Retina (tissue), 1 donor: ENCODE measurements around the gene RAC2.
"Not testable (repeated sequence)": the region's sequence is repeated elsewhere in the genome, so short reads cannot be mapped to it uniquely, and the experiment has no call there.

Source experiments
- DNase-seq: peaks from one replicate; pipeline ENCODE4 v3.0.0-alpha.2; 2016

Gene RAC2

DNA sequence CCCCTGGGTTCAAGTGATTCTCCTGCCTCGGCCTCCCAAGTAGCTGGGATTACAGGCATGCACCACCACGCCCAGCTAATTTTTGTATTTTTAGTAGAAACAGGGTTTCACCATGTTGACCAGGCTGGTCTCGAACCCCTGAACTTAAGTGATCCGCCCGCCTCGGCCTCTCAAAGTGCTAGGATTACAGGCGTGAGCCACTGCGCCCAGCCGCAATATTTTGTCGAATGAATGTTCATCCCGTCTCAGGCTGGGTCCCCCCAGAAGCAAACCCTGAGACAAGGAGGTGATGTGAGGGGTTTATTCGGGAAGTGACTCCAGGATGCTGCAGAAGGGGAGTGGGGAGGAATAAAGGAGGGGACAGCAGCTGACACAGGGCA, 10.7 kb downstream of the RAC2 start:
- not testable (repeated sequence) for DNase-seq

DNA sequence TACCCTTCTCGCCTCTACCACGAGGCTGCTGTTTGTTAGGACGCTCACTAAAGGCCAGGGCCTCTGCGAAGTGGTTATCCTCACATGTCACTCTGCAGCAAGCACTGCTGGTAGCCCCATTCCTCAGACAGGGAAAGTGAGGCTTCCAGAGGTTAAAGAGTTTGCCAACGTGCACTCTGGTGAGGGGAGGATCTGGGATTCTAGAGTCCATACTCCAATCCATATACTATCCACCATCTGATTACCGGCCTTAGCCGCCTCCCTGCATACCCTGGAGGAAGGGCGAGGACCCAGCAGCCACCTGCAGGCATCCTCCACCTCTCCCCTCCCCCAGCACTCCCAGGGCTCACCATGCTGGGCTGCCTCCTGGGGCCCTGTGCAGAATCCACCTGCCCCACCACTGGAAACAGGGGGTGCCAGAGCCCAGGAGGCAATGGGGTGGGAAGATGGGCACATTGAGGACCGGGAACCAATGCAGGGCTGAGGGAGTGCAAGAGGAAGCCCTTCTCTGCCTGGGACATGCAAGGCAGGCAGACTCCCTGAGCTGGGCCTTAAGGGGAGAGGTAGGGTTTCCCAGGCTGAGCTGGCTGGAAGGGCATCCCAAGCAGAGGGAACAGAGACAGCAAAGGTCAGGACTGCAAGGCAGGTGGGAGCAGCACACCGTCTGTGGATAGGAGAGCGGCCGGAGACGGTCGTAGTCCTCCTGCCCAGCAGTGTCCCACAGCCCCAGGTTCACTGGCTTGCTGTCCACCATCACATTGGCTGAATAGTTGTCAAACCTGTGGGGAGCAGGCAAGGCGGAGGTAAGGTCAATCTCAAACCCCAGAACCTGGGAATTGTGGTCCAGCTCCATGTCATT, 11.7 kb downstream of the RAC2 start:
- DNase-seq, result no peak

DNA sequence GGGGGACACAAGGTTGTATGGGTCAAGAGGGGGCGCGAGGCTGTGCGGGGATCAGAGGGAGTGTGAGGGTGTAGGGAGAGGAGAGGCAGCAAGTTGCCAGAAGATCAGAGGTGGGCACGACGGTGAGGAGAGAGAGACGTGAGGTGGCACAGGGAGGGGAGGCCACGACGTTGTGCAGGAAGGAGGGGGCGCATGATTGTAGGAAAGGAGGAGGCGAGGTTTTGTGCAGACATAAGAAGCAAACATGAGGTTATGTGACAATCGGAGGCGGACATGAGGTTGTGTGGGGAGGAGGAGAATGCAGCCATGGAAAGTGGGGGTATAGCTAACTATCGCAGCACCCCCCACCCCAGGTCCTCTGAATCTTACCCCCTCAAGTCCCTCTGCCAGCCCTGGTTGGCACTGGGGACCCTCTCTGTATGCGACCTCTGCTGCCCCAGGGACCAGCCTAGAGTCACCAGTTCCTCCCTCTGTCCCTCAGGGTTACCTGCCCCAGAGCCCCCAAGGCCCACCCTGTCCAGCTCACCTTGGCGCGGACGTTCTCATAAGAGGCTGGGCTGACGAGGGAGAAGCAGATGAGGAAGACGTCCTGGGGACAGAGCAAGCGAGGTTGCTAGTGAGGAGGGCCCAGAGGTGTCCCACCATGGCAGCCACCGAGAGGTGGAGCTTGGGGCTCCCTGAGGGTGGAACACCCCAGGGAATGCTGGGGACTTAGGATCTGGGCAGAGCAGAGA, 12.5 kb downstream of the RAC2 start:
- DNase-seq, result no peak

DNA sequence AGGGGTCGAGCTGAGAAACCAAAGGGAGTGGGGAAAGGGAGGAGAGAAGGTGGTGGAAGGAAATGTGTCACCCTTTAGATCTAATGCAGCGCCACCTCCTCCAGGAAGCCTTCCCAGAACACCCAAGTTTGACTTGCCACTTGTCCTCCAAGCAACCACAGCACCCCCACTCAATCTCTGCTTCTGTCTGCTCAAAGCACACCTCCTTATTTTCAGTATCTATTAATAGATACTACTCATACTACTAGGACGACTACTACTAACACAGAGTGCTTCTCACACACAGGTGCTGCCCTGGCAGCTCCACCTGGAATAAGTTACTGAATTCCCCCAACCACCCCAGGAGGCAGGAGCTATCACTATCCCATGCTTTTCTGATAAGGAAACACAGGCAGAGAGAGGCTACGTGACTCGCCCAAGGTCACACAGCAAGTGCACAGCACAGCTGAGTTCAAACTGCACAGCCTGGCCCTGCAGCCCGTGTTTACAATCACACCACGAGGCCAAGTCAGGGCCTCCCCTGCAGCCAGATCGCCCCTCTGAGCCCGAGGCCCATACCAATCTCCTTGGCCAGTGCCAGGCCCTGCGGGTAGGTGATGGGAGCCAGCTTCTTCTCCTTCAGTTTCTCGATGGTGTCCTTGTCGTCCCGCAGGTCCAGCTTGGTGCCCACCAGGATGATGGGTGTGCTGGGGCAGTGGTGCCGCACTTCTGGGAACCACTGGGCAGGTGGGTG, 13.2 kb downstream of the RAC2 start:
- DNase-seq, result no peak

DNA sequence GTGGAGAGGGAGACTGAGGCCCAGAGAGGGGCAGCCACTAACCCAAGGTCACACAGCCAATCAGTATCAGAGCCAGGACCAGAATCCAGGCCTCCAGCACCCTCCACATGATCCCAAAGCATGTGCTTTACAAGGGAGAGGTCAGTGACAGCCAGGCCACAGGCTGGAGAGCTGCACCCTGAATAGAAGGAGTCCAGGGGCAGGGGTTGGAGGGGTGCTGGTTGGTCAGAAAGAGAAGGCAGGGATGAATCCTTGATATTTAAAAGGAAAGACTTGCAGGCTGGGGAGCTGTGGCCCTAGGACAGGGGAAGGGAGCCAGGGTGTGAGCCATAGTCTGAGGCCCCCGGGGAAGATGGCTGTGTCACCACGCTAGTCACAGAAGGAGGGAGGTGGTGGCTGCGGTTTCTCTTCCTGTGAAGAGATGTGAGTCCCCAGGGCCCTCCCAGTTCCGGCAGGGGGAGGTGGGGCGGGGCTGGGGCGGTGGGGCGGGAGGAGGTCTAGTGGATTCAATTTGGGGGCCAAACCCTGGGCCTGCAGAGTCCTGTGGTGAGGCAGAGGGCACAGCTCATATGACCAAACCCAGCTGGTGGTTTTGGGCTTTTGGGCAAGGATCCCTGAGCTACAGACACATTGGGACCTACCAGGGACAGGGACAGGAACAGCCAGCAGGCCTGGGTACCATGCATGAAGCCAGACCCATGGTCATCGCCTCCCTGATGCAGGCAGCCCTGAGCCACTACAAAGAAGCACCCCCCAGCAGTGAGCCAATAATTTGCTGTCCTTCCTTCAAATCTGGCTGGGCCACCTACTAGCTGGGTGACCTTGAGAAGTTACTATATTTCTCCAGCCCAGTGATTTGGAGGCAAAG, 14.0 kb downstream of the RAC2 start:
- no peak for DNase-seq

- no peak for DNase-seq
Observed at GRCh38 chr22:37229012-37229804, 14.9 kb downstream of the RAC2 start.

DNA sequence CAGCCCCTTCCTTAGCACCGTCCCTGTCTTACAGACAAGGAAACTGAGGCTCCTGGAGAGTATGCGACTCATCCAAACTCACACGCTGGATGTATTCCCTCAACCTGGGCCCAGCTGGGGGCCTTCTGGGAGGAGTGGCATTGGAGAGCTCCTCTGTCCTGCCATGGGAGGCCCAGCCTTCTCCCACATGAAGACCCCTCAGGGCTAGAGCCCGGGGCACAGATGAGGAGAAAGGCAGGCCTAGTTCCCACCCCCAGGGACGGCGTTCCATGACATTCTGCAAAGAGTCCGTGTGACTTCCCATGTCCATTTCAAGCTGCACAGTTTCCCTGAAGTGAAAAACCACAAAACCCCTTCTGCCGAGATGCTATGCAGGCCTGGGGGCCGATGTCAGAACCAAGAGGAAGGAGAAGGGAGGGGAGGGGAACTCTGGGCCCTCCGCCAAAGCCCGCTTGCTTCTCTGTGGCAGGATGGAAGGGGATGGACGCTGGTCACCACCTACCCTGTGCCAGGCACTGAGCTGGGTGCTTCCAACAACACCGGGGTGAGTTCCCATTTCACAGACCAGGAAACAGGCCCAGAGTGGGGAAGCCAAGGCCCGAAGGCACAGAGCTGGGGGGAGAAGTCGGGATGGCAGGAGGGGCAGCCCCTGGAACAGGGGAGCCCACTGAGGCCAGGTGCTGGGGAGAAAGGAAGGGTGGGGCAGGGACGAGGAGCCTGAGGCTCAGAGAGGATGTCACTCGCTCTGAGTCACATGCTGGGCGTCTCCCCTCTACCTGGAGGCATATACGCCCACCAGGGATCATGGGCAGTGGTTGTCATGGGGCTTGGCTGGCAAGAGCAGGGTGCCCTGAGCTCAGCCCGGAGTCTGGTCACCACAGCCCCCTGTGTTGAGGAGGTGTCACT, 15.7 kb downstream of the RAC2 start:
- DNase-seq, result no peak

GRCh38 chr22:37226514-37226913, 17.6 kb downstream of the RAC2 start:
- DNase-seq, result no peak

DNA sequence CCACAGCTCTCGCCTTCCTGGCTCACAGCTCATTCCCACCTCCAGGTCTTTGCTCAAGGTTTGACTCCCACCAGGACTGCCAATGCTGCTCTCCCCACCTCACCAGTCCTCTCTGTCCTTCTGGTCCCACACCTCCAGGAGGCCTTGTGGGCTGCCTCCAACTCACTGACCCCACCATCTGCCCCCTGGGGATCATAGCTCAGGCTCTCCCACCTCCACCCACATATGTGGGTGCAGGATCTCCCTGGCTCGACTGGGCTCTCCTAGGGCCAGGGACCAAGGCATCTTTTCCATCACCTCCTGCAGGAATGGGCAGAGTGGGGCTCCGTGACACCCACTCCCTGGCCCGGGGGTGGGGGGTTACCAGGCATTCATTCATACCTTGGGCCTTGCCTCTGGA, 18.0 kb downstream of the RAC2 start:
- no peak for DNase-seq

GRCh38 chr22:37225481-37225880, 18.6 kb downstream of the RAC2 start:
- DNase-seq, result no peak

DNA sequence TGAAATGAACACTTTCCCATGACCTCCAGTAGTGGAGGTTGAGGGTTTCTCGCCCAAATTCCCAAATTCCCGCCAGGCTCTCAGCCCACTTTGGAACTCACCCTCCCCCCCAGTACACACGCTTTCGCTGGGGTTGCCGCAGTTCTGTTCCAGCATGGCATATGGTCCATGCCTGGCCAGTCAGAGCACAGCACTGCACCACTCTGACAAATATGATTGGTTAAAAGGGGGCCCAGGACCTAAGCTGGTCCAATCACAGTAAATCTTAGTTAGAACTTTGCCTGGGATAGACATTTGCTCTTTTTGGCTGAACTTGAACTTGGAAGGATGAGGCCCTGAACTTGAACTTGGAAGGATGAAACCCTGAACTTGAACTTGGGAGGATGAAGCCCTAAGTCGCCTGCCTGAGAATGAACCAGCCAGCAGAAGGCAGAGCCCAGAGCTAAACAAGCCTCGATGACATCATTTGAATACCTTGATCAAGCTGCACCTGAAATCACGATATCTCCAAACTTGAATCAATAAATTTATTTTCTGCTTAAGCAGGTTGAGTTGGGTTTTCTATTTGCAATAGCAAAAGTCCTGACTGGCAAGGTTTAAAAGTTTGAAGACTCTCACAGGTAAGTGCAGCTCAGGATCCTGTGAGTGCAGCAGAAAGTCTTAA, 19.2 kb downstream of the RAC2 start:
- no peak for DNase-seq

DNA sequence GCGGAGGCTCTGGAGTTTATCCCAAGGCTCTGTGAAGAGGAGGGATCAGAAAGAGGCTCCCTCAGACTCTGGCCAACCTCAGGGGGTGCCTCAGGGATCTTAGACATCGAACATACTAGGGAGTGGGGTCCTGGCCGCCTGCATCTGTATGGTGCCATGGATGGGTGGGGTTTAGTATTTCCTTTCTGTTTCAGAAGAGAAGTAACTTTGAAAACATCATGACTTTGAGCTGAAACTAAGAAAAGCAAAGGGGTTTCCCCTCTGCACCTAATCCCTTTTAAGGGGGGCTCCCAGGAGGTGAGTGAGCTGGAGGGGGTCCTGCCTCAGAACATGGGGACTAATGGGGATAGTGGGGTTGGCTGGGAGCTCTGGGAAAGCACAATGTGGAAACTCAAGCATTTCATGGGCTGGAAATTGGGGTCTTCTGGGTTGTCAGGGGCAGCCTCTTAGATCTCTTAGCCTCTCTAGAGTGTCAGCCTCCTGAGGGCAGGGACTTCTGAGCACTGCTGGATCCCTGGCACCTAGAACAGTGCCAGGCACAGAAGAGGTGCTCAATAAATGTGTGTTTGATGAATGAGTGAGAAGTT, 20.0 kb downstream of the RAC2 start:
- DNase-seq, result no peak

DNA sequence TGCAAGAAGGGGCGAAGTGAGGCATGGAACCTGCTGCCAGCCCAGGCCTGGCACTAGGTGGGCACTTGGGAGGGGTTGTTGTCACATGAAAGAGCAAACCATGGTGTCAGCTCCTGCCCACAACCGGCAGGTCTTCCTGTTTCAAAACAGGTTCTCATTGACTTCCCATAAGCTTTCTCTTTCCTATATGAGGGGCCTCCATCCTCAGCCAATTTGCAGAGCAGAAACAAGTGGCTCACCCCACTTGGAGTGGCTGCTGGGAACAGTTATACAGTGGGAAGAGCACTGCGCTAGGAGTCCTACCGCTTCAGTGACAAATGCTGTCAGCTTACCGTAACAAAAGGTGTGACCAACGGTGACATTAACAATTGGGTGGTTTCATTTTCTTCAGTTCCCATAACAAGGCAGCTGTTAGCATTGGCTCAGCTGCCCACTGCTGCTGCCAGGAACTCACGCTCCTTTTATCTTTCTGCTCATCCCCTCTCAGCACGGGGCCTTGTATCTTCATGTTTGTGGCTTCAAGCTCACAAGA, 21.6 kb downstream of the RAC2 start:
- no peak for DNase-seq

DNA sequence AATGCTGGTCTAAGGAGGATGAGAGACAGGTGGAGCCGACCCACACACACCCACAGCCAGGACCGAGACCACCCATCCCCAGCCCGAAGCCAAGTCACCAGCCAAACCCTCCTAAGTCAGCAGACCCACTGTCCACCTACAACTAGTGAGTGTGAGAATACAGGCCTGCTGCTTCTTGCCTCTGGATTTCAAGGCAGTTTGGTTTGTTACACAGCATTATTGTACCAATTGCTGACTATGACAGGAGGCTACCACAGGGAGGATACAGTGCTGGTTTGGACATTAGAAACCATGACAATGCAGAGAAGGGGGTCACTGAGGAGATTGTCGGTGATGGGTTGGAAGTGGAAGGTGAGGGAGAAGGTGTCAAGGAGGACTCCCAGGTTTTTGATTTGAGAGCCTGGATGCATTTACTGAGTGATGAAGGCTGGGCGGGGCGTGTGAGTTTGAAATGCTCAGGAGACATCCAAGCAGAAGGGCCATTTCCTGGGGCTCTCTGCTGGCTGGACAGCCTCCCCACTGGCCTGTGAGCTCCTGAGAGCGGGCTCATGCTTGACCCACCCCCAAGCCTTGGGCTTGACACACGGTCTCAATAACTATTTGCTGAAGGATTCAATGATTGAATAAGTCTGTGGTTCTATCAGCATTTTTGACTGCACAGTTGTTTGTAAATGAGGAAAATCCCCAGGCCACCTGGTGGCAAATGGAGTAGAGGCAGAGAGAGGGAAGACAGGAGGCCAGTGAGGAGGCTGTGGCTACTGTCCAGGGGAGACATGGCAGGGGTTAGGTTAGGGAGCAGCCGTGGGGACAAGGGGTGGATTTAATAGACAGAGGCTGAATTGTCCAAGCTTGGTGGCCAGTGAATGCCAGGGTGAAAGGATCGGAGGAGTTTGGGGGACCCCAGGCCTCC, 22.4 kb downstream of the RAC2 start:
- DNase-seq, result no peak

GRCh38 chr22:37220543-37220981, 23.5 kb downstream of the RAC2 start:
- DNase-seq, result no peak

DNA sequence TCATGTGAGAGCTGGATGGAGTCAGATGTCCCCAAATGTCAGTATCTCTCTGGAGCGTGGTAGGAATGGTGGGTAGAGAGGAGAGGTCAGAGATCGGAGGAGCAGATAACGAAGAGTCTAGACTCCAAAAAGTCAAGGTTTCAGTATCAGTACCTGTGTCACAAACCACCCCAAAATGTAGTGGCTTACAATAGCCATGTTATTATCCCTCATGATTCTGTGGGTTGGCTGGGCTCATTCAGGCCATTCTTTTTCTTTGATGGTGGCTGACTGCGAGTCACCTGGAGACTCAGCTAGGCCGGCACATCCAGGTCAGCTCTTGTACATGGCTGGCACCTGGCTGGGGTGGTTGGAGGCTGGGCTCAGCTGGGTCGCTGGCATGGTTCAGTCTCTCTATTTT, 24.5 kb downstream of the RAC2 start:
- DNase-seq, result no peak

- no peak for DNase-seq
Observed at GRCh38 chr22:37218771-37219411, 25.2 kb downstream of the RAC2 start.

GRCh38 chr22:37218399-37218770, 25.7 kb downstream of the RAC2 start:
- no peak for DNase-seq
